WTC11 (cell line): Measurements from ENCODE around the gene CRK. TPM values are rescaled to one million over a fixed set of nuclear protein-coding genes. Genes with fewer than 3 reads are reported as not detected.
"Not testable (repeated sequence)": the region's sequence is repeated elsewhere in the genome, so short reads cannot be mapped to it uniquely, and the experiment has no call there.

Experiments
- ATAC-seq: fragments of 200-7000 bp; cut with Tn5 transposase; 2 replicates; pipeline ENCODE4 v1.10.0; 2021; ENCODE audit warnings: mild to moderate bottlenecking, moderate library complexity
- CTCF ChIA-PET: fragments of 300-600 bp; sonication (Branson Sonifier 250); formaldehyde crosslinking; loops from one replicate; lab custom pipeline; 2021; ENCODE audit warnings: antibody characterized with exemption; lab: Charles Lee
- POLR2A ChIA-PET: fragments of 350-600 bp; sonication (Branson Sonifier 250); formaldehyde crosslinking; loops from one replicate; lab custom pipeline; 2021; ENCODE audit warnings: antibody characterized with exemption; lab: Charles Lee
- DNase-seq: peaks from one replicate; pipeline ENCODE4 v3.0.0; 2021; ENCODE audit warnings: low spot score
- H3K27ac Mint-ChIP-seq: 2 replicates; pipeline ENCODE4 v1.8.0; 2021; ENCODE audit warnings: mixed read lengths
- H3K27me3 Mint-ChIP-seq: 2 replicates; pipeline ENCODE4 v1.8.0; 2021; ENCODE audit warnings: low read depth, mild to moderate bottlenecking, moderate library complexity, mixed read lengths
- H3K36me3 Mint-ChIP-seq: 2 replicates; pipeline ENCODE4 v1.8.0; 2021; ENCODE audit warnings: mixed read lengths
- H3K4me1 Mint-ChIP-seq: 2 replicates; pipeline ENCODE4 v1.8.0; 2022; ENCODE audit warnings: mixed read lengths
- H3K4me3 Mint-ChIP-seq: 2 replicates; pipeline ENCODE4 v1.8.0; 2021; ENCODE audit warnings: mild to moderate bottlenecking, moderate library complexity, mixed read lengths
- H3K9me3 Mint-ChIP-seq: 2 replicates; pipeline ENCODE4 v1.8.0; 2021; ENCODE audit warnings: mixed read lengths
- ATF6 ChIP-seq: sonication (generic); formaldehyde crosslinking; IDR thresholded peaks from 2 replicates; pipeline ENCODE4 v1.8.1; 2023; ENCODE audit warnings: mild to moderate bottlenecking, missing genetic modification reagents
- E2F1 ChIP-seq: sonication (generic); formaldehyde crosslinking; IDR thresholded peaks from 2 replicates; pipeline ENCODE4 v1.8.0; 2022; ENCODE audit warnings: mild to moderate bottlenecking, missing genetic modification reagents
- ELF4 ChIP-seq: sonication (generic); formaldehyde crosslinking; IDR thresholded peaks from 2 replicates; pipeline ENCODE4 v1.8.1; 2022; ENCODE audit warnings: low read depth, mild to moderate bottlenecking, moderate library complexity, missing genetic modification reagents
- ERG ChIP-seq: fragments of 250-450 bp; sonication (Bioruptor Pico); IDR thresholded peaks from 2 replicates; pipeline ENCODE4 v1.8.0; 2021; ENCODE audit warnings: mild to moderate bottlenecking
- FOXJ3 ChIP-seq: sonication (generic); formaldehyde crosslinking; IDR thresholded peaks from 2 replicates; pipeline ENCODE4 v1.9.0; 2021; ENCODE audit warnings: missing genetic modification reagents, mild to moderate bottlenecking, borderline replicate concordance
- NFYB ChIP-seq: sonication (generic); formaldehyde crosslinking; conservative IDR thresholded peaks from 2 replicates; pipeline ENCODE4 v1.8.0; 2022; ENCODE audit warnings: low read depth, missing genetic modification reagents
- ZNF121 ChIP-seq: sonication (generic); formaldehyde crosslinking; IDR thresholded peaks from 2 replicates; pipeline ENCODE4 v1.8.0; 2023; ENCODE audit warnings: missing genetic modification reagents
- total RNA-seq: library from RNA; stranded (reverse); gene quantifications from 3 replicates; pipeline ENCODE4 v1.2.3, GENCODE V29; 2021

CRK gene
- total RNA-seq, 1 experiment from 2014 or later, result 45.2 TPM

DNA sequence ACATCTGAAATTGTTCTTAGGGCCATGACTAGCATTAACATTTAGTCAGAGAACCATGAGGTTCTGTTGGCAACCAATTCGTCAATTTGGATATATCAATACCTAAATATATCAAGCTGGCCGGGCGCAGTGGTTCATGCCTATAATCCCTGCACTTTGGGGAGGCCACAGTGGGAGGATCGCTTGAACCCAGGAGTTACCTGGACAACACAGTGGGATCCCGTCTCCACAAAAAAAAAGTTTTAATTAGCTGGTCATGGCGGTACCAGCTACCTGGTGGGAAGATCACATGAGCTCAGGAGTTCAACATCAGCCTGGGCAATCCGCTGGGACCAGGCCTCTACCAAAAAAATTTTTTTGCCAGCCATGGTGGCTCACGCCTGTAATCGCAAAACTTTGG lies 64.5 kb downstream of the CRK start:
- ATAC-seq (no peak), DNase-seq (no peak)
- ChIA-PET POLR2A (interaction anchor here (1.0 to 1.1 kb wide), 3 partner anchors 13 to 101 kb away, joined by 3 to 7 read pairs (median 4); no protein-coding TSS in a partner anchor), CTCF (interaction anchor here (0.6 to 10.1 kb wide), 4 partner anchors 13 to 93 kb away, joined by 3 to 102 read pairs (median 4); no protein-coding TSS in a partner anchor)
- Mint-ChIP-seq H3K4me3 (no peak overlapping the region), H3K27me3 (no peaks in the 10 kb centered on the region), H3K36me3 (peaks cover 11% of the 10 kb centered on the region; the same call in 1 of the 2 replicates), H3K9me3 (no peaks in the 10 kb centered on the region), H3K27ac (no peak overlapping the region; the same call in 1 of the 2 replicates), H3K4me1 (peaks cover 74% of the 10 kb centered on the region)
- TF ChIP-seq FOXJ3 (no peak), ZNF121 (CRISPR knock-in tag) (peak; percentile 52; the same call in 1 of the 2 replicates)

DNA sequence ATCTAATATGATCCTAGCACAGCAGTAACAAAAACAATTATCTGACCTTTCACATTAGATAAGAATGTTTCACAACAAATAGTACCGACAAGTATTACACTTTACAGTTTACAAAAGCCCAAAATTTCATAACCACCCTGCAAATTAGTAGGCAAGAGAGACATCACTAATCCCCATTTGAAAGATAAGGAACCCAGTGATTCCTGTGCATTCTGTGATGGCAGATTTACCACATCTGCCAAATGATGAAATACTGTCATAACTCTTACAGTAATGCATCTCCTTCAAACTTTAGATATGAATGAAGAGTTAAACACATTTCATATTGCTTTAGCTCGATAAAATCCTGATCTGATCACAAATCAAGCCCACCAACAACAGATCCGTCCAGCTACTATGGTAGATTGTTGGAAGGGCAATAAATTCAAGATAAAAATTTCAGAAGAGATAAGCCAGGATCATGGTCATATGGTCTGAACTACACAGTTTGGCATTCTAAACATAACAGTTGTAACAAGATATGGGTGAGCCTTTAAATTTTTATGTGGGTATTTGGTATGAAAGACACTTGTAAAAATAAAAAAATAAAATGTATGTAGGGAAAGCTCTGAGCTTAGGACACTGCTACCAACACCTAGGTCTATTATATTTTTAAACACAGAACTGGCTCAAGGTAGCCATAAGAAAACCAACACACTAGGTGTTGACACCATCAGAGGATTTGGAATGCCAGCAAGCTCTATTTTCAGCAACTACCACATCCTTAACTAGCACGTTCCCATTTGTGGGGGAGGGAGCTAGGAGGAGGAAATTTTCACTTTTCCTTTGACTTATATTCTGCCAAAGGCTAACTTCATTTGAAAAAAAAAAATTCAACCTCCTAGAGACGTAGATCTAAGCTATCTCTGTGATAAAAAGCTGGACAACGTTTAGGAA lies 65.3 kb downstream of the CRK start:
- H3K4me1 Mint-ChIP-seq, result peaks cover 75% of the 10 kb centered on the region
- ChIA-PET POLR2A (interaction anchor here (0.7 to 1.1 kb wide), 3 partner anchors 12 to 25 kb away, joined by 3 to 4 read pairs (median 4); no protein-coding TSS in a partner anchor), CTCF (interaction anchor here (0.8 to 10.1 kb wide), 4 partner anchors 19 to 142 kb away, joined by 3 to 102 read pairs (median 4); no protein-coding TSS in a partner anchor)
- H3K27ac Mint-ChIP-seq, result peak overlapping the region; percentile 51
- ATAC-seq (no peak), DNase-seq (no peak)
- H3K9me3 Mint-ChIP-seq, result no peaks in the 10 kb centered on the region
- H3K27me3 Mint-ChIP-seq, result no peaks in the 10 kb centered on the region
- H3K4me3 Mint-ChIP-seq, result no peak overlapping the region
- peaks cover 11% of the 10 kb centered on the region; the same call in 1 of the 2 replicates for H3K36me3 Mint-ChIP-seq
- no peak for TF ChIP-seq ERG
- no peak for TF ChIP-seq ELF4 (CRISPR knock-in tag)
- no peak for TF ChIP-seq ATF6 (CRISPR knock-in tag)

GRCh38 chr17:1387490-1388227 lies 68.4 kb downstream of the CRK start:
- ATAC-seq, H3K4me3 Mint-ChIP-seq: not testable (repeated sequence)
- CTCF ChIA-PET, result interaction anchor here (0.7 to 10.1 kb wide), 3 partner anchors 21 to 262 kb away, joined by 3 to 102 read pairs (median 4); no protein-coding TSS in a partner anchor

GRCh38 chr17:1386675-1387190 lies 69.3 kb downstream of the CRK start:
- CTCF ChIA-PET, result interaction anchor here (10.1 kb wide), 1 partner anchor 20 kb away, joined by 102 read pairs; no protein-coding TSS in a partner anchor
- ATAC-seq, H3K27me3 Mint-ChIP-seq, DNase-seq, H3K9me3 Mint-ChIP-seq: not testable (repeated sequence)
- POLR2A ChIA-PET, result interaction anchor here (0.5 to 1.3 kb wide), 4 partner anchors 13 to 258 kb away, joined by 3 to 4 read pairs (median 4); no protein-coding TSS in a partner anchor
- Mint-ChIP-seq H3K4me3 (peak overlapping the region; percentile 7; the same call in 1 of the 2 replicates), H3K27ac (peak overlapping the region; percentile 73), H3K36me3 (peaks cover 11% of the 10 kb centered on the region; the same call in 1 of the 2 replicates), H3K4me1 (peaks cover 55% of the 10 kb centered on the region)
- peak; percentile 72 for TF ChIP-seq ZNF121 (CRISPR knock-in tag)

More at GRCh38 chr17:1387490-1388227, 68.4 kb downstream of the CRK start:
- not testable (repeated sequence) for H3K27ac Mint-ChIP-seq, DNase-seq, H3K27me3 Mint-ChIP-seq, H3K9me3 Mint-ChIP-seq
- peaks cover 62% of the 10 kb centered on the region for H3K4me1 Mint-ChIP-seq
- POLR2A ChIA-PET, result interaction anchor here (0.6 to 0.7 kb wide), 3 partner anchors 14 to 257 kb away, joined by 3 read pairs; no protein-coding TSS in a partner anchor
- H3K36me3 Mint-ChIP-seq, result peaks cover 11% of the 10 kb centered on the region; the same call in 1 of the 2 replicates

- Mint-ChIP-seq H3K4me1 (peaks cover 55% of the 10 kb centered on the region), H3K4me3 (no peak overlapping the region; the same call in 1 of the 2 replicates), H3K9me3 (no peaks in the 10 kb centered on the region)
- CTCF ChIA-PET, result interaction anchor here (10.1 kb wide), 1 partner anchor 20 kb away, joined by 102 read pairs; no protein-coding TSS in a partner anchor
- DNase-seq (no peak), ATAC-seq (no peak)
- POLR2A ChIA-PET, result interaction anchor here (1.3 kb wide), 1 partner anchor 14 kb away, joined by 4 read pairs; no protein-coding TSS in a partner anchor
- no peak for TF ChIP-seq E2F1 (CRISPR knock-in tag)
- no peak for TF ChIP-seq NFYB (CRISPR knock-in tag)
- TF ChIP-seq, all 79 proteins: peak for 0
- no peaks in the 10 kb centered on the region for H3K27me3 Mint-ChIP-seq
- H3K36me3 Mint-ChIP-seq, result peaks cover 11% of the 10 kb centered on the region; the same call in 1 of the 2 replicates
- H3K27ac Mint-ChIP-seq, result peak overlapping the region; percentile 60; the same call in 1 of the 2 replicates
Observed at GRCh38 chr17:1386265-1386664, 69.8 kb downstream of the CRK start.
